ENCODE results near the gene PRDM10.
"Not testable (repeated sequence)": the region's sequence is repeated elsewhere in the genome, so short reads cannot be mapped to it uniquely, and the experiment has no call there.

Gene PRDM10

GRCh38 chr11:129960216-129961214 lies 42.1 kb downstream of the PRDM10 start:
- POLR2A ChIA-PET: no interaction called here
- peak; percentile 51 for DNase-seq (ENCODE audit: low read depth, low spot score)
- CTCF ChIA-PET: interaction anchor here (0.8 to 1.0 kb wide), 2 partner anchors 19 to 172 kb away, joined by 4 read pairs; no protein-coding TSS in a partner anchor
- TF ChIP-seq CTCF (IDR thresholded peaks at IDR 0.05; ENCODE audit: insufficient read depth, low read length, missing control alignments): no peak
- no peak overlapping the region for H3K4me3 ChIP-seq (ENCODE audit: low read depth, low read length)

GRCh38 chr11:129959687-129960086 lies 42.9 kb downstream of the PRDM10 start:
- no peak for DNase-seq (ENCODE audit: low read depth, low spot score)
- ChIA-PET CTCF (no interaction called here), POLR2A (no interaction called here)
- TF ChIP-seq CTCF (IDR thresholded peaks at IDR 0.05; ENCODE audit: insufficient read depth, low read length, missing control alignments): no peak
- H3K4me3 ChIP-seq (ENCODE audit: low read depth, low read length): no peak overlapping the region

DNA sequence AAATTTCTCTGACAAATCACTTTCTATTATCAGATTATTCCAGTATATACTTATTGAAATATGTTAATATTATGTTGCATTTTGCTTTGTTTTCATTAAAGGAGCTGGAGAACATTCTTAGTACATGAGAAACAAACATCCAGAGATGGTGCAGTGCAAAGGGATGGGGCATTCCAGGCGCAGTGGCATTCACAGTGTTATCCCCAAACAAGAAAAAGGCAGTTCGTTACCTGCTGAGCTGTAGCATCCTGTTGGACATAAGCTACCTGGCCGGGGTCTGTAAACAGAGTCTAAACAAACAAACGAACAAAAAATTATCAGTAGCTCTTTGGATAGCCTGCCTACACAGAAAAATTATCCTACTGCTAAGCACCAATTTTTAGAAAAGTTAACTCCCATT lies 47.4 kb downstream of the PRDM10 start:
- TF ChIP-seq CTCF (IDR thresholded peaks at IDR 0.05; ENCODE audit: insufficient read depth, low read length, missing control alignments): no peak
- POLR2A ChIA-PET: no interaction called here
- no peak for DNase-seq (ENCODE audit: low read depth, low spot score)
- no peak overlapping the region for H3K4me3 ChIP-seq (ENCODE audit: low read depth, low read length)
- CTCF ChIA-PET: interaction anchor here (1.0 to 1.6 kb wide), 5 partner anchors 9 to 177 kb away, joined by 4 to 9 read pairs (median 4); no protein-coding TSS in a partner anchor

GRCh38 chr11:129954703-129955102 lies 47.9 kb downstream of the PRDM10 start:
- CTCF ChIA-PET: interaction anchor here (1.0 to 1.6 kb wide), 3 partner anchors 25 to 177 kb away, joined by 4 to 9 read pairs (median 4); no protein-coding TSS in a partner anchor
- POLR2A ChIA-PET; DNase-seq (ENCODE audit: low read depth, low spot score); H3K4me3 ChIP-seq (ENCODE audit: low read depth, low read length): not testable (repeated sequence)

- DNase-seq (ENCODE audit: low read depth, low spot score): no peak
- CTCF ChIA-PET: interaction anchor here (0.9 kb wide), 2 partner anchors 24 to 180 kb away, joined by 3 read pairs; no protein-coding TSS in a partner anchor
- POLR2A ChIA-PET: no interaction called here
- no peak overlapping the region for H3K4me3 ChIP-seq (ENCODE audit: low read depth, low read length)
- no peak for TF ChIP-seq CTCF (IDR thresholded peaks at IDR 0.05; ENCODE audit: insufficient read depth, low read length, missing control alignments)
Measured at GRCh38 chr11:129951866-129952262, 50.8 kb downstream of the PRDM10 start.

DNA sequence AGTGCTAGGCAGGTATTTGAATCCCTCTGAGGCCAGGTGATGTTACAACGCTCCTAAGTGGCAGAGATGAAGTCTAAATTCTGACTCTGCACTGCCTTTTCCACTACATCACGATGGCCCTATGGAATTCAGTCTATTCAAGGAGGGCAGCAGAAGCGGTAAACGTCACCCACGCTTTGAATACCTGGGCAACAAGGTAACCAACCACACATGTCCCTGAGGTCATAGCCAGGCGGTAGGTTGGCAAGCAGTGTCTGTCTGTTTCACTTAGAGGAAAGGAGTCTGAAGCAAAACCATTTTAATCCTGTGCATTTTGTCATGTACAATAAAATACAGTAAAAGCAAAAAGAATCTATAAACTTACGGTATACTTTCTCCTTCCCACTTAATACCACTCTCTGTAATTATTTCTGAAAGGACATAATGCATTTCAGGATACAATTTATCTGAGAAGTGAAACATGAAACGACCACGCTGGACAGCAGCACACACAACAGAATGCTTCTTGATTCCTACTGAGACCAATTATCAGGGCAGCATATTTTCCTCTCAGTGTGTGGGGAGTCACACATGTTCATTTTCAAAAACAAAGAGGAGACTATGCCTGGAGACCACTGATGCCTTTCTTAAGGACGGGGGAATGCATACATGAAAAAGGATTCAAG lies 51.3 kb downstream of the PRDM10 start:
- TF ChIP-seq CTCF (IDR thresholded peaks at IDR 0.05; ENCODE audit: insufficient read depth, low read length, missing control alignments): no peak
- POLR2A ChIA-PET: no interaction called here
- DNase-seq (ENCODE audit: low read depth, low spot score): no peak
- CTCF ChIA-PET: interaction anchor here (1.0 kb wide), 1 partner anchor 26 kb away, joined by 4 read pairs; no protein-coding TSS in a partner anchor
- no peak overlapping the region for H3K4me3 ChIP-seq (ENCODE audit: low read depth, low read length)

Data from AG04449 (cell line).